Placental pericyte (primary cell): ENCODE measurements around the gene FPGT. TPM values are rescaled to one million over a fixed set of nuclear protein-coding genes. Genes with fewer than 3 reads are reported as not detected.

Source experiments
- total RNA-seq: library from RNA; depleted of rRNA; stranded (reverse); fragments of >200 nt; gene quantifications from 2 replicates; pipeline ENCODE4 v1.2.3, GENCODE V29; 2012

Gene FPGT
- 6.8 and 14.2 TPM in 2 replicates for total RNA-seq

GRCh38 chr1:74197657-74198552, at the start of gene FPGT, which contains the start of gene LRRIQ3:
TSS of gene FPGT (plus strand) at chr1:74198242. CDS start at chr1:74198279, 37 bp downstream.
TSS of gene LRRIQ3 (minus strand) at chr1:74198176. CDS start at chr1:74183684, 14,492 bp downstream.

GRCh38 chr1:74235153-74235552, 37.1 kb downstream of the FPGT start, which contains the start of gene TNNI3K:
TSS of gene TNNI3K (plus strand) at chr1:74235387. CDS start at chr1:74235452, 65 bp downstream.

Other genes starting within 250 kb of the FPGT start
- gene LRRIQ3, start 66 bp upstream of the FPGT start, total RNA-seq = 0.72 TPM in 1 of 2 replicates, not detected in the other
- gene TNNI3K, start 37.1 kb downstream of the FPGT start, total RNA-seq = not detected in 2 replicates